Type B pancreatic cell (in vitro differentiated cells): ENCODE data around the gene DDI2. TPM values are rescaled to one million over a fixed set of nuclear protein-coding genes. Genes with fewer than 3 reads are reported as not detected.

ENCODE experiments used
- DNase-seq: peaks from one replicate; pipeline ENCODE4 v3.0.0; 2021; ENCODE audit warnings: mixed read lengths; ENCODE audit not compliant: unreplicated experiment; ENCODE audit errors: extremely low spot score
- H3K27ac Mint-ChIP-seq: 2 replicates; pipeline ENCODE4 v1.8.0; 2021; ENCODE audit warnings: mild to moderate bottlenecking, mixed read lengths
- H3K27me3 Mint-ChIP-seq: 2 replicates; pipeline ENCODE4 v1.8.0; 2021; ENCODE audit warnings: mixed read lengths
- H3K36me3 Mint-ChIP-seq: 2 replicates; pipeline ENCODE4 v1.8.0; 2021; ENCODE audit warnings: mixed read lengths
- H3K4me1 Mint-ChIP-seq: one replicate; pipeline ENCODE4 v1.8.0; 2021; ENCODE audit warnings: mixed read lengths; ENCODE audit not compliant: unreplicated experiment
- H3K4me3 Mint-ChIP-seq: 2 replicates; pipeline ENCODE4 v1.8.0; 2021; ENCODE audit warnings: mild to moderate bottlenecking, mixed read lengths
- H3K9me3 Mint-ChIP-seq: 2 replicates; pipeline ENCODE4 v1.8.0; 2021; ENCODE audit warnings: mixed read lengths
- total RNA-seq: library from RNA; stranded (reverse); gene quantifications from 2 replicates; pipeline ENCODE4 v1.2.1, GENCODE V29; 2021; ENCODE audit warnings: low replicate concordance
- TF ChIP-seq, protein P1 (sequence below): fragments of 200-600 bp; sonication (generic); conservative IDR thresholded peaks from 2 replicates; pipeline ENCODE4 v1.5.0; 2021; ENCODE audit warnings: antibody characterized with exemption, mild to moderate bottlenecking

The DDI2 gene
- total RNA-seq, 1 donor from 2014 or later: 38.7 TPM

GRCh38 chr1:15626269-15626950, 9.2 kb downstream of the DDI2 start:
- no peak overlapping the region for H3K4me3 Mint-ChIP-seq
- H3K27me3 Mint-ChIP-seq: no peaks in the 10 kb centered on the region
- H3K9me3 Mint-ChIP-seq: no peaks in the 10 kb centered on the region
- H3K36me3 Mint-ChIP-seq: peaks cover 35% of the 10 kb centered on the region
- peak overlapping the region; percentile 1 for H3K27ac Mint-ChIP-seq
- H3K4me1 Mint-ChIP-seq: peaks cover 42% of the 10 kb centered on the region
- TF ChIP-seq, protein P1, sequence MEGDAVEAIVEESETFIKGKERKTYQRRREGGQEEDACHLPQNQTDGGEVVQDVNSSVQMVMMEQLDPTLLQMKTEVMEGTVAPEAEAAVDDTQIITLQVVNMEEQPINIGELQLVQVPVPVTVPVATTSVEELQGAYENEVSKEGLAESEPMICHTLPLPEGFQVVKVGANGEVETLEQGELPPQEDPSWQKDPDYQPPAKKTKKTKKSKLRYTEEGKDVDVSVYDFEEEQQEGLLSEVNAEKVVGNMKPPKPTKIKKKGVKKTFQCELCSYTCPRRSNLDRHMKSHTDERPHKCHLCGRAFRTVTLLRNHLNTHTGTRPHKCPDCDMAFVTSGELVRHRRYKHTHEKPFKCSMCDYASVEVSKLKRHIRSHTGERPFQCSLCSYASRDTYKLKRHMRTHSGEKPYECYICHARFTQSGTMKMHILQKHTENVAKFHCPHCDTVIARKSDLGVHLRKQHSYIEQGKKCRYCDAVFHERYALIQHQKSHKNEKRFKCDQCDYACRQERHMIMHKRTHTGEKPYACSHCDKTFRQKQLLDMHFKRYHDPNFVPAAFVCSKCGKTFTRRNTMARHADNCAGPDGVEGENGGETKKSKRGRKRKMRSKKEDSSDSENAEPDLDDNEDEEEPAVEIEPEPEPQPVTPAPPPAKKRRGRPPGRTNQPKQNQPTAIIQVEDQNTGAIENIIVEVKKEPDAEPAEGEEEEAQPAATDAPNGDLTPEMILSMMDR: no peak
- DNase-seq: no peak

- Mint-ChIP-seq H3K4me1 (peaks cover 42% of the 10 kb centered on the region), H3K27me3 (no peaks in the 10 kb centered on the region), H3K27ac (peak overlapping the region; percentile 74), H3K4me3 (peak overlapping the region; percentile 14), H3K36me3 (peaks cover 38% of the 10 kb centered on the region), H3K9me3 (no peaks in the 10 kb centered on the region)
- TF ChIP-seq, protein P1: no peak
- DNase-seq: no peak
Measured at GRCh38 chr1:15627343-15627988, 10.2 kb downstream of the DDI2 start.

GRCh38 chr1:15628003-15628402, 10.7 kb downstream of the DDI2 start:
- Mint-ChIP-seq H3K4me3 (peak overlapping the region; percentile 13), H3K36me3 (peaks cover 38% of the 10 kb centered on the region), H3K27me3 (no peaks in the 10 kb centered on the region), H3K27ac (peak overlapping the region; percentile 74), H3K9me3 (no peaks in the 10 kb centered on the region), H3K4me1 (peaks cover 39% of the 10 kb centered on the region)
- no peak for DNase-seq
- TF ChIP-seq, protein P1: no peak

DNA sequence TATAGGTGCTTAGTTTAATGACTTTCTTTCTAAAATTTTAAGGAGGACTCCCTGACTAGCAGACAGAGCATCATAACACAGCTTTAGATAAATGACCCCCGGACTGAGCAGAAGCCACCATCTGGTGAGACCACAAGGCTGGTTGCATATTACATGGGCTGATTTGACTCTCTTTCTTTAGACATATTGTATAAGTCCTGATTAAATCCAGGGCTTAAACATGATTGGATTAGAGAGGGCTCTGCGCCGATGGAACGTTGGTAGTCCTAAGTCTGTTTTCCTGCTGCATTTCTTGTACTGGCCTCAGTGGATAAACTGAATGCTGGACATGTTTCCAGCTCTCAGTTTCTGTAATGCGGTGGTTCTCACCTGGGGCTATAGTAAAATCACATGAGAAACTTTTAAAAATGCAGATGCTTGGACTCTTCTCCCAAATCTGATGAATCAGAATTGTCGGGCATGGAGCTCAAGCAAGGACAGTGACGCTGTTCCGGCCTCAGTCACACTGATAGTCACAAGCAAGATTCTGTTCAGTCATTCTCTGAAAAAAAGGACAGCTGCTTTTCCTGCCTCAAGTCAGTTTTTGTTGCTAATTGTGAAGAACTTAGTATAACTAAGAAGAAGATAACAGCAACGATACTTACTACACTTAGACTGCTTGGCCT, 16.6 kb downstream of the DDI2 start:
- Mint-ChIP-seq H3K4me3 (no peak overlapping the region), H3K27me3 (no peaks in the 10 kb centered on the region), H3K9me3 (no peaks in the 10 kb centered on the region), H3K27ac (no peak overlapping the region), H3K36me3 (peaks cover 43% of the 10 kb centered on the region), H3K4me1 (peaks cover 4% of the 10 kb centered on the region)
- no peak for DNase-seq
- TF ChIP-seq, protein P1: no peak

DNA sequence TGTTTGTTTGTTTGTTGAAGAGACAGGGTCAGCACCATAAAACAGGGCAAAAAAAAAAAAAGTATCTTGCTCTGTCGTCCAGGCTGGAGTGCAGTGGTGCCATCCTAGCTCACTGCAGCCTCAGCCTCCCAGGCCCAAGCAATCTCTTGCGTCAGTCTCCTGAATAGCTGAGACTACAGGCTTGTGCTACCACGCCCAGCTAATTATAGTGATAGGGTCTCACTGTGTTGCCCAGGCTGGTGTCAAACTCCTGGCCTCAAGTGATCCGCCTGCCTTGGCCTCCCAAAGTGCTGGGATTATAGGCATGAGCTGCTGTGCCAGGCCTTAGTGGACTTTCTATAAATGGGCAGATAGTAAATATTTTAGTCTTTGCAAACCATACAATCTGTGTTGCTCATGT, 19.2 kb downstream of the DDI2 start:
- H3K36me3 Mint-ChIP-seq: peaks cover 40% of the 10 kb centered on the region
- no peak for DNase-seq
- no peak overlapping the region for H3K4me3 Mint-ChIP-seq
- H3K9me3 Mint-ChIP-seq: no peaks in the 10 kb centered on the region
- no peaks in the 10 kb centered on the region for H3K27me3 Mint-ChIP-seq
- no peaks in the 10 kb centered on the region for H3K4me1 Mint-ChIP-seq
- TF ChIP-seq, protein P1: no peak
- H3K27ac Mint-ChIP-seq: no peak overlapping the region
